Stimulated activated CD8-positive, alpha-beta memory T cell treated with anti-CD3 and anti-CD28 coated beads, Interleukin-15, amount 100 ng/mL, for 1 hour (primary cell): Measurements from ENCODE around the gene NDUFS3.

Source experiments
- DNase-seq: peaks from one replicate; pipeline ENCODE4 v3.0.0-alpha.2; 2020; ENCODE audit warnings: low read depth

Gene NDUFS3

DNA sequence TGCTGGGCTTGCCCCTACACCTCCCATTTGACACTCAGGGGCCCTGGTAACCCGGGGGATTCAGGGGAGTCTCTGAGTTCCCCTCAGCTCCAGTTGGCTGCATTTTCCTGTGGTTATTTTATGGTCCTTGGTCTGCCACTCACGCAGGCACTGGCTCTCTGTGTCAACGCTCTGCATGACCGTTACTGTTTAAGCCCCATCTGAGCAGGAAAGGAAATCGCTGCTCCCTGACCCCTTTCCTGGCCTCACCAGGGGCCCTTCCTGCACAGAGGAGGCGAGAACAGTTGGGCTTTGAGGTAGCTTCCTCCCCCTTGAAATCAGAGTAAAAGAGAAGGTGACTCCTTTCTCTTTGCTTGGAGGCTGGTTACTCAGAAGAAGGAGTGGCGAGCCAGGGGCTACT is 12.9 kb downstream of the NDUFS3 start:
- DNase-seq = no peak

DNA sequence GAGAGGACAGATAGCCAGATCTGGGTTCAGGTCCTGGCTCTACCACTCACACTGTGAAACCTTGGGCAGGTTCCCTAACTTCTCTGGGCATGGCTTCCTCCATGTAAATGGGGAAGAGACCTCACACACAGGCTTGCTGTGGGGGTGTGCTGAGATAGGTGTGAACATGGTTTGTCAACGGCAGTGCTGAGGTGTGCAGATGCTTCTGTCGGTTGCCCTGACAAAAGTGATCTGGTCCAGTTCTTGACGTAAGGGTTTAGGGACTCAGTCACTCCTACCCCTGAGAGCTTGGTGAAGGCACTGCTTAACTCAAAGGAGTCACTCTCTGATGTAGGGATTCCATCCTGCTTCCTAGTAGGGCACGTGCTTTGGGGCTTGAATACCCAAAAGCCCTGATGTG is 13.4 kb downstream of the NDUFS3 start:
- DNase-seq = no peak

DNA sequence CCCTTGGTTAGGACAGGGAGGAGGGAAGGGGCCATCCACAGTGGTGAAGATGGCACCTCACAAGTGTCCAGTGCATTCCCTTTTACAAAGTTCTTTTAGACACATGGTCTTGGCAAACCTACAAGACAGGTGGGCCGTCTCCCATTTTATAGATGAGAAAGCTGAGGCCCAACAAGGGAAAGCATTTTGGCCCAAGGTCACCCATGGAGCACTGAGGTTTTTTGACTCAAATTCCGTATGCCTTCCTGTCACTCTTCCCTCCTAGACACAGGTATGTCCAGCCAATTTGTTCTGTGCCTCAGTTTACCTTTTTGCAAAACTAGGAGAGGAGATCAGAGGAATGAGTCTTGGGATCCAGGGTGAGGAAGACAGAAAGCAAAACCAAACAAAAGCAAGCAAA is 14.1 kb downstream of the NDUFS3 start:
- DNase-seq = no peak

DNA sequence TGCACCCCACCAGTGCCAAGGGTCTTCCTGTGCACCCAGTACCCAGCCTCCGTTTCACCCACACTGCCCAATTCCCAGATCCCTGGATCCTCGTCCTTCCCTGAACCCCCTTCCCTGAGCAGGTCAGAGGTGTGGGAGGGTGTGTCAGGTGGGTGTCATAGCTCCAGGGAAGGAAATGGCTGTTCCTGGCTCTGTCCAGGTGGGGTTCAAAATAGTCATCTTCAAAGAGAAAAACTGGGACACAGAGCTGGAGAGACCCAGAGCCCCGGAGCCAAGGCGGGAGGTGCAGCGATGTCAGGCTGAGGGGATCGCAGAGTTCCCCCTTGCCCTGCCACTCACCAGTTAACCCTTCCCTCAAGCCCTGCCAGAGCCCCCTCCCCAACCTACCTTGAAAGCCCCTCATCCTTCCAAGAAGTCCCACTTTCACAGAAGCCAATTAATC is 14.6 kb downstream of the NDUFS3 start:
- no peak for DNase-seq

DNA sequence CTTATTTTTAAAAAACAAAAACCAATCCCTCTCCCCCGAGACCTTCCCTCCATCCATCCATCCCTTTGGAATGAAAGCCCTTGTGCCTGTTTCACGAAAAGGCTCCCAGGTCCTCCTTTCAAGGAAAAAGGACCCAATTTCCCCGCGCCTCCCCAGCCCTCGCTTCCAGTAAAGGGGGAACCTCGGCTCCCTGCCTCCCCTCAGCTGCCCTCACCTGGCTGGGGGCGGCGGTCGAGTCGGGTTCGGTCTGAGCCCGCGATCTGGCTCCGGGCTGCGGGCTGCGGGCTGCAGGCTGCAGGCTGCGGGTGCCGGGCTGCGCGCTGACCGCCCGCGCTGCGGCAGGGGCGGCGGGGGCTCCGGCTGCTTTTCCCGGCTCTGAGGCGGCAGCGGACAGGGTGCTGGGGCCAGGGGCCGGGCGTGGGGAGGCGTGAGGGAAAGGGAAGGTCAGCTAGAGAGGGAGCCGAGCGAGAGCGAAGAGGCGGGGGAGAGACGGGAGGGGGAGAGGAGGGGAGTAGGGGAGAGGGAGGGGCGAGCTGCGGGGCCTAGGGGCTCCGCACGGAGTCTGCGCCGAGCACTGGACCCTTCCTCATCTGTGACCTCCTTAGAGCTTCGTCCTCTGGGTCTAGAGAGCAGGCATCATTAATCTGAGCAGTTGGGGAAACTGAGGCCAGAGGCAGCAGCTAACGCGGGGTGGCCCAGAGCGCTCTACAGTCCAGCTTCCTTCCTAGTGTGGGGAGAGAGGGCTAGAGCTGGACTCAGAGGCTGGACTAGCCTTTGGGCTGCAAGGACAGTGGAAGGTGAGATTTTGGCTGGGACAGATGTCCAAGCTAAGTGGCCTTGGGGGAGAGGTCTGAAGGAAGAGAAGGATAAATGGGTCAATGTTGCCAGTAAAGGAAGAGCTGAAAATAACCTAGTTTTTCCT is 15.3 kb downstream of the NDUFS3 start, which contains the start of gene C1QTNF4:
Gene C1QTNF4, minus strand, starts transcription at position 478 of the 922 bp plus-strand sequence. CDS start 3,601 bp downstream, outside the sequence.
- no peak for DNase-seq

DNA sequence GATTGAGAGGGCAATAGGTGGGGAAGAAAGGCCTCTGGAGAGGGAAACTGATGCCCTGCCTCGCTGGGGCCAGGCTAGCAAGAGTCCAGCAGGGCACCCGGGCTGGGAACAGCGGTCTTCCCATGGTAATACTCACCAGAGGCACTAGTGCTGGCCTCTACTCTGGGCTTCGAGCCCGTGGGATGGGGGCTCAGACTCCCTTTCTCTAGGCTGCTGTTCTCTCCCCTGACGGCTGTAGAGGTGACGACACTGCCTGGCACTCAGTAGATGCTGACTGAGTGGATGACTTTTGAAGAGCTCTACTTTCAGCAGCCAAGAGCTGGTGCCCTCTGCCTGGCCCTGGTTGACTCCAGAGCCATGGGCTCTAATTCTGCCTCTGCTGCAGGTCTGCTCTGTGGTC is 16.2 kb downstream of the NDUFS3 start:
- DNase-seq = no peak

GRCh38 chr11:47595967-47596366 is 17.1 kb downstream of the NDUFS3 start:
- DNase-seq = no peak

GRCh38 chr11:47599902-47600301 is 21.0 kb downstream of the NDUFS3 start:
- no peak for DNase-seq

DNA sequence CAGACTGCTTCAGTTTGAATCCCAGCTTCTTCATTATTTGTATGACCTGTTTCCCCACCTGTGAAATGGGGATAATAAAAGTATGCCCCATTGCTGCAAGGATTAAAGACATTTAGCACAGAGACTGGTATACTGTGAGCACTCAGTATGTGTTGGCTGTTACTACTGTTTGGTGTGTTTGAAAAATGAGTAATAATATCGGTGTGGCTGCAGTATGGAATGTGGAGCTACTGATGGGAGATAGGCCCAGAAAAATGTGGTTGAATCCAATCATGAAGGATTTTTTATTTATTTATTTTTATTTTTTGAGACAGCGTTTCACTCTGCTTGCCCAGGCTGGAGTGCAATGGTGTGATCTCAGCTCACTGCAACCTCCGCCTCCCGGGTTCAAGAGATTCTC is 24.4 kb downstream of the NDUFS3 start:
- no peak for DNase-seq

DNA sequence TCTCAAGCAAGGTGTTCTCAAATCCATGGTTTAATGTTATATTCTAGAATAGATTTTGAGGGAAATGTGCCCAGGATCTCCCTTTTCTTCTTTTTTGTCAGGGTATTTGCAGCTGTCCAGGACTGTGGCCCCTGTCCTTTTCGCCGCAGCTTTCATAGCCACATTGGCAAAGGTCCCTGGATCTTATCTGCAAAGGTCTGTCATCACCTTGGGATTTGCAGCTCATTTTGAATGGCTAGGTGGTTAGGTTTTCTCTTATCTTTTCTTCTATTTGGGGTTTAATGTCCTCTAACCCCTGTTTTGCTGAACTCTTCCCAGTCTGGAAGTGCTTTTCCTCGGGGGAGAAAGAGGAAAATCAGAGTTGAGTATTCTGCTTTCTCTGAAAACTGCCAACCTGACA is 27.0 kb downstream of the NDUFS3 start:
- DNase-seq = no peak

DNA sequence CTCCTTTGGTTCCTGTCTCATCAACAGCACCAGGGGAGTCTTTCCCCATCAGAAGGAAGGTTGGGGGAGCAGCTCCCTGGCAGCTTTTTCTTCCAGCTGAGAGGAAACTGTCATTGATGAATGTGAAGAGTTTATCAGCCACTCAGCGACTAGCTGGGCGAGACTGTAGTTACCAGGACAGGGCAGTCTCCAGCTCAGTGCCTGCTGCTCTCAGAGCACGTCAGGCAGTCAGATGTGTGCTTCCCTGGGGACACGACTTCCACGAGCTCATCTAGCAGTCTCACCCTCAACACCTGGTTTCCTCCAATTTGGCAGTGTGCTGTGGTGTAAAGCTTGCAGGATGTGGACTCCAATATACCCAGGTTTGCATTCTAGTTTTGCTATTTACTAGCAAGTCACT is 27.9 kb downstream of the NDUFS3 start:
- DNase-seq = no peak

- DNase-seq = no peak
Observed at GRCh38 chr11:47607380-47607779, 28.5 kb downstream of the NDUFS3 start.

DNA sequence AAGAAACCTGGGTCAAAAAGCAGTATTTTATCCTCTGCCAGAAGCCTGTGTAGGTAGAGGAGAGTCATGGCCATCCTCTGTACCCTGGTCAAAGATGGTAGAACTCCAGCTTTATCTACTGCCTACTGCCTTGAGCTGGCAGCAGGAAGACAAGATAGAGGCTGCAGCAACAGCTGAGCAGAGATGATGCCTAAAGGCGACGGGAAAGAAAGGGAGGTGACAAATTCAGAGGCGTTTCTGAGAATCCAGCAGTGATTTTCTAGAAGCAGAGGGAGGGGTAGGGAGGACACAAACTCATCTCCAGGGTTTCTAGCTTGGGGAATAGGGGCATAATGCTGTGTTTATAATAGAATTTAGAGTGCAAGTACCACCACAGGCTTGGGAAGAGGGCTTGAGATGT is 30.8 kb downstream of the NDUFS3 start:
- no peak for DNase-seq

DNA sequence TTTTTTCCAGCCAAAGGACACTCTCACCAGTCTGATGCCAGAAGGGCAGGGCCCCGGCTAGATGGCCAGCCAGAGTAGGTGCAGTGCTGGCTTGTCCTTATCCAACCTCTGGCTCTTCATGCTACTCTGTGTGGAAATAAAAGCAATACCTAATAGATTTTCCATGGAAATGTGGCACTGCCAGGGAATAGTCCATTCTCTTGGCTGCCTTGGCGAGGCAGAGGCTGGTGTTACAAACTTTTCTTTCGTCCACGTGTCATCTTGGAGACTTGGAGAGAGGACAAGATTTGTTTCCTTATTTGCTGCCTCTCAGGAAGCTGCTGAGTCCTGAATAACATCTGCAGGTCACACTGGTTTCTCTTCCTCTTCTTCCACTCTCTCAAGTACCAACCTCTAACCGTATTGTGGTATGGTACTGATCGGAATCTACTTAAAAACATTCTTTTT is 32.5 kb downstream of the NDUFS3 start:
- no peak for DNase-seq

DNA sequence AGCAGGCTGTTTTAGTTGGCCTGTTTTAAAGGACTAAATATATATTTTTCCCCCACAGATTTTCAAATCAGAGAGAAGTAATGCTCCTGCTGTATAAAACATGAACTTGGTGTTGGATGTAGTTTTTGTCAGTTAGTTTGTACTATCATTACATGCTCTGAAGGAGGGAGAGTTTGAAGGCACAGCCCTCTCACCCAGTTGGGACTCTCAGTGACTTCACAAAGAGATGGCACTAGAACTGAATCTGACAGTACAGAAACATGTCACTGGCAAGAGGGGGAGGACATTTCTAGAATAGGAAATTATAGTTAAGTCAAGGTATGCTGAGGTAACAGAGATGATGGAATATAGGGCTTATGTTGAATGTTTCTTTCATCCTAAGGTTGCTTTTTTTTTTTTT is 36.4 kb downstream of the NDUFS3 start:
- DNase-seq = no peak

- DNase-seq = no peak
Observed at GRCh38 chr11:47616726-47617416, 38.0 kb downstream of the NDUFS3 start.

DNA sequence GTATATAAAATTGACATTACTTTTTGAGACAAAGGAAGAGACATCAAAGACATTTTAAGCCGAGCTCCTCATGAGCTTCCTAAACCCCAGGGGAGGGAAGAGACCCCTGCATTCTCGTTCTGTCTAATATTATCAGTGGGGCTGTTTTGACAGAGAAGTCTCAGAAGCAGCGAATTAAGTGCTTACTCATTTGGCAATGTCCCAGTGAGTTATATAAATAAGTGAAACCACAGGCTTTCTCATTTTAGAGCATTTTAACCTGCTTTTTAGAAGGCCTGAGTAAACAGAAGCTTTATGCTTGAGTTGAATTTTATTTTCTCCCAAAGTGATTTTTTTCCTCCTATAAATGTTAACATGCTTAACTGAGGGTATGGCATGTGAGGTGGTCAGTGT is 38.5 kb downstream of the NDUFS3 start:
- DNase-seq = no peak

DNA sequence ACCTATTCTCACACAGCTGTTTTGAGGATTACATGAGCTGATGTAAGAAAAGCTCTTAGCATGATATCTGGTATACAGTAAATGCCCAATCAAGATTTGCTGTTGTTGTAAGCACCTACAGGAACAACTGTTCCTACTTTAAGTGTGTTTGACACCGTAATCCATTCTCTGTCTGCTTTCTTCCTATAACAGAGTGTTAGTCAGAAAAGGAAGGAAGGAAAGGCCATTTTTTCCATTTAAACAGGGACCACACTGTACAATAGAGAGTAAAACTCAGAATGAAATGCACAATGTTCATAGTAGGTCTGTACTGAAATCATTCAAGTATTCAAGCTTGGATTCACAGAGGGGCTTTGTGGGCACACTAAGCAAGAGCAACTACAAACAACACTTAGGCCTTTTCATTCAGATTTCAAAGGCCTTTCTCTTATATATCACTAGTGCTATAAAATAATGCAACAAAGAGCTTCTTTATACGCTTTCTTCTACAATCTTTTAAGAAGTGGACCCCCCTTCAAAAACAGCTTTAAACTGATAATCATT is 42.0 kb downstream of the NDUFS3 start:
- no peak for DNase-seq

- no peak for DNase-seq
Observed at GRCh38 chr11:47626234-47626633, 47.4 kb downstream of the NDUFS3 start.

GRCh38 chr11:47628026-47628425 is 49.2 kb downstream of the NDUFS3 start:
- DNase-seq = no peak

DNA sequence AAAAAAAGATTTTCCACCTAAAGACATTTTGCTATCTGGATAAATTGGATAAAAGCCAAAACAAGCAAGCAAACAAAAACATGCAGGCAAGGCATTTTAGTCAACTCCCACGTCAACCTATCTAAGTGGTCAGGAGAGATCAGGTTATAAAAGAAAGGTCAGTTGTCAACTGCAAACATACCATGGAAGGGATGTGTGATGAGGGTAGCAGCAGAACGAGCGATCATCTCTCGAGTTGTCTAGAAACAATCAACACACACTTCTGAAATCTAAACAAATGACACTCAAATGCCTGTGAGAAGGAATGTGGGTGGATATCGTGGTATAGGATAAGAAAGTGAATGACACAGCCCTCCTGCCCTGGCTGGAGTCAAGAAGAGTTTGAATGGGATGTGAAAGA is 52.6 kb downstream of the NDUFS3 start:
- no peak for DNase-seq
